ENCODE measurements around the gene IKZF3.
"Not testable (repeated sequence)": the region's sequence is repeated elsewhere in the genome, so short reads cannot be mapped to it uniquely, and the experiment has no call there.

IKZF3 gene

GRCh38 chr17:39781861-39782213, 82.3 kb downstream of the IKZF3 start:
- DNase-seq (ENCODE audit: low read depth, low spot score), result no peak

GRCh38 chr17:39781031-39781860, 82.9 kb downstream of the IKZF3 start:
- DNase-seq (ENCODE audit: low read depth, low spot score), result no peak

GRCh38 chr17:39777534-39778365, 86.4 kb downstream of the IKZF3 start:
- DNase-seq (ENCODE audit: low read depth, low spot score), result no peak

- DNase-seq (ENCODE audit: low read depth, low spot score), result no peak
Observed at GRCh38 chr17:39776252-39776651, 87.9 kb downstream of the IKZF3 start.

GRCh38 chr17:39775031-39775430, 89.1 kb downstream of the IKZF3 start:
- DNase-seq (ENCODE audit: low read depth, low spot score), result no peak

GRCh38 chr17:39774047-39774446, 90.1 kb downstream of the IKZF3 start:
- DNase-seq (ENCODE audit: low read depth, low spot score), result no peak

GRCh38 chr17:39772987-39773934, 90.9 kb downstream of the IKZF3 start:
- no peak for DNase-seq (ENCODE audit: low read depth, low spot score)

- DNase-seq (ENCODE audit: low read depth, low spot score), result no peak
Observed at GRCh38 chr17:39772415-39772814, 91.7 kb downstream of the IKZF3 start.

- DNase-seq (ENCODE audit: low read depth, low spot score), result no peak
Observed at GRCh38 chr17:39769974-39770587, 94.0 kb downstream of the IKZF3 start.

- DNase-seq (ENCODE audit: low read depth, low spot score), result no peak
Observed at GRCh38 chr17:39767147-39767546, 97.0 kb downstream of the IKZF3 start.

GRCh38 chr17:39765766-39766165, 98.3 kb downstream of the IKZF3 start:
- no peak for DNase-seq (ENCODE audit: low read depth, low spot score)

- no peak for DNase-seq (ENCODE audit: low read depth, low spot score)
Observed at GRCh38 chr17:39765175-39765574, 98.9 kb downstream of the IKZF3 start.

- DNase-seq (ENCODE audit: low read depth, low spot score), result not testable (repeated sequence)
Observed at GRCh38 chr17:39764171-39764570, 99.9 kb downstream of the IKZF3 start.

- DNase-seq (ENCODE audit: low read depth, low spot score), result no peak
Observed at GRCh38 chr17:39763051-39763820, 100.9 kb downstream of the IKZF3 start.

GRCh38 chr17:39761861-39762496, 102.1 kb downstream of the IKZF3 start:
- DNase-seq (ENCODE audit: low read depth, low spot score), result no peak

- no peak for DNase-seq (ENCODE audit: low read depth, low spot score)
Observed at GRCh38 chr17:39759204-39759603, 104.9 kb downstream of the IKZF3 start.

- DNase-seq (ENCODE audit: low read depth, low spot score), result no peak
Observed at GRCh38 chr17:39757931-39758873, 105.9 kb downstream of the IKZF3 start.

- DNase-seq (ENCODE audit: low read depth, low spot score), result no peak
Observed at GRCh38 chr17:39757176-39757662, 106.9 kb downstream of the IKZF3 start.
